Right renal cortex interstitium (tissue), 3 donors: Measurements from ENCODE around the gene CHEK1. TPM values are rescaled to one million over a fixed set of nuclear protein-coding genes. Genes with fewer than 3 reads are reported as not detected.
"Not testable (repeated sequence)": the region's sequence is repeated elsewhere in the genome, so short reads cannot be mapped to it uniquely, and the experiment has no call there.

Source experiments
- DNase-seq, 3 donors: peaks; one replicate each; pipeline ENCODE4 v3.0.0-alpha.2; 2013; ENCODE audit warnings: low read depth in 3 of 3, low spot score in 2 of 3
- polyA plus RNA-seq, 3 donors: library from polyadenylated mRNA; unstranded; fragments of 120-200 nt; gene quantifications; one replicate each; pipeline ENCODE4 v1.2.1, GENCODE V29; 2013; ENCODE audit not compliant: insufficient read length in 3 of 3

Gene CHEK1
- polyA plus RNA-seq = 10 to 100 TPM; 30.1 to 36.2 (median 31.8) TPM

DNA sequence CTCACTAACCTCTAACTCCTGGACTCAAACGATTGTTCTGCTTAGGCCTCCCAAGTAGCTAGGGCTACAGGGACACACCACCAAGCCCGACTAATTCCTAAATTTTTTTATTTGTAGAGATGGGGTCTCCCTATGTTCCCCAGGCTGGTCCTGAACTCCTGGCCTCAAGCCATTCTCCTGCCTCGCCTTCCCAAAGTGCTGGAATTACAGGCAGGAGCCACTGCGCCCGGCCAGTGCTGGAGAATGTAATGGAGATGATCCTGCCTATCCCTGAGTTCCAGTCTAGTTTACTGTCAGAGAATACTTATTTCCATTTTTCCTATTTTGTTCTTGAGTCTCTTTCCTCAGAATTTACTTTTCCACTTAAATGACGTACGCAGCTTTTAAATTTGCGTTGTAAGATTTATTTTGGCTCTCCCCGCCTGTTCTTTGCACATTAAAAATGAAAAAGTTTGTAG is at the start of gene CHEK1:
TSS of gene CHEK1 (plus strand) at position 408 of the 458 bp plus-strand sequence. CDS start 1,606 bp downstream, outside the sequence.
- DNase-seq = no peak

GRCh38 chr11:125577181-125577580 is 47.8 kb upstream of the CHEK1 start:
- not testable (repeated sequence) for DNase-seq

DNA sequence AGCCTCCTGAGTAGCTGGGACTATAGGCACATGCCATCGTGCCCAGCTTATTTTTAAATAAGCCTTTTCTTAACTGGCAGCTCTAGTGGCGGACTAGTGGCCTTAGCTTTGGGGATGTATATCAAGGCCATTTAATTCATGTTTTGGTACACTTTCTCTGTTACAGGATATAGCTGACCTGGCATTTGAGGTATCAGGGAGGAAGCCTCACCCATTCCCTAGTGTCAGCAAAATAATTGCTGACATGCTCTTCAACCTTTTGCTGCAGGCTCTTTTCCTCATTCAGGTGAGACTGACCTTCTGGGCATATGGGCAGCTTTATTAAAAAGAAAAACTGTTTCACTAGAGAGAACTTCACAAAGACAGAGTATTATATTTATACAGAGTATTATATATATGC is 46.2 kb upstream of the CHEK1 start:
- no peak for DNase-seq

DNA sequence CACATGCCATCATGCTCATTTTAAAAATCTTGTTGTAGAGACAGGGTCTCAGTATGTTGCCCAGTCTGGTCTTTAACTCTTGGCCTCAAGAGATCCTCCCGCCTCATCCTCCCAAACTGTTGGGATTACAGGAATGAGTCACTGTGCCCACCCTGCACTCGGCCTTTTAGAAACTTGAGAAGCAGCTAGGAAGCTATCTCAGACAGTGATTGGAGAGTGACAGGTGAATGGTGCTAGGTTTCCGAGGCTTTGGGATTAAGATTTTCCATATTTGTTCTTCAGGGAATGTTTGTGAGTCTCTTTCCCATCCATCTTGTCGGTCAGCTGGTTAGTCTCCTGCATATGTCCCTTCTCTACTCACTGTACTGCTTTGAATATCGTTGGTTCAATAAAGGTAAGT is 45.2 kb upstream of the CHEK1 start:
- no peak for DNase-seq

DNA sequence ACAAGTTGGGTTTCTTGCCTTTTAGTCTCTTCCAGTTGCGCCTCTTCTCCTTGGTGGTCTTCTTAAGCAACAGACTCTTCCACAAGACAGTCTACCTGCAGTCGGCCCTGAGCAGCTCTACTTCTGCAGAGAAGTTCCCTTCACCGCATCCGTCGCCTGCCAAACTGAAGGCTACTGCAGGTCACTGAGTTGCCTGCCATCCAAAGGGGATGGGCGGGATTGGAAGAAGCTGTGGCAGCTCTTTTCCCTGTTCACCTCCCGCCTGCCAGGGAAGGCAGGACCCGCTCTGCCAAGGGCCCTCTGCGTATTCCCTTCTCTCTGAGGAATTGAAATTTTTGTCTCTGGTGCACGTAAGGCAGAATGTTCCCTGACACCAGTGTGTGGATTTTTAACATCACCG is 41.5 kb upstream of the CHEK1 start:
- no peak for DNase-seq

GRCh38 chr11:125585487-125585886 is 39.5 kb upstream of the CHEK1 start:
- DNase-seq = no peak

- DNase-seq = no peak
Measured at GRCh38 chr11:125586623-125587022, 38.3 kb upstream of the CHEK1 start.

DNA sequence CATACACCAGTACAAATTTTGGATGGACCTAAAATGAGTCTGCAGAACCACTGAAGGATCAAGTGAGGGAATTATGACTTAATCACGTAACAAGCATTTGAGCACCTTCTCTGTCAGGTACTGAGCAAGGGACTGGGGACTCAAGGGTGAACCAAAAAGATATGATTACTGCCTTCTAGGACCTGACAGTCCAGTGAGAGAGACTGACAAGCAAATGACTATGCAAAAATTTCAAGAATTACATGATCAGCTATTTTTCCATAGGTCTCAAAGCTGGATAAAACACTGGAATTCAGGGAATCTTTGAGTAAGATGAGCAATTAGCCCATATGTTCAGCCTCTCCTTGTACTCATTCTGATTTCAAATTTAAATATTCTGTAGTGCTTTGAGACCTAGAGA is 37.5 kb upstream of the CHEK1 start:
- DNase-seq = no peak

- no peak for DNase-seq
Measured at GRCh38 chr11:125588505-125588904, 36.5 kb upstream of the CHEK1 start.

GRCh38 chr11:125591649-125592304 is 33.2 kb upstream of the CHEK1 start:
- DNase-seq = peak in 1 of 3 donors; percentile 35

- DNase-seq = peak; percentile 99 to 100 (median 99)
Measured at GRCh38 chr11:125592305-125593113, 32.5 kb upstream of the CHEK1 start, which contains the start of gene STT3A. Gene STT3A (plus strand): TSS chr11:125592852. CDS start chr11:125595916, 3,064 bp downstream.

DNA sequence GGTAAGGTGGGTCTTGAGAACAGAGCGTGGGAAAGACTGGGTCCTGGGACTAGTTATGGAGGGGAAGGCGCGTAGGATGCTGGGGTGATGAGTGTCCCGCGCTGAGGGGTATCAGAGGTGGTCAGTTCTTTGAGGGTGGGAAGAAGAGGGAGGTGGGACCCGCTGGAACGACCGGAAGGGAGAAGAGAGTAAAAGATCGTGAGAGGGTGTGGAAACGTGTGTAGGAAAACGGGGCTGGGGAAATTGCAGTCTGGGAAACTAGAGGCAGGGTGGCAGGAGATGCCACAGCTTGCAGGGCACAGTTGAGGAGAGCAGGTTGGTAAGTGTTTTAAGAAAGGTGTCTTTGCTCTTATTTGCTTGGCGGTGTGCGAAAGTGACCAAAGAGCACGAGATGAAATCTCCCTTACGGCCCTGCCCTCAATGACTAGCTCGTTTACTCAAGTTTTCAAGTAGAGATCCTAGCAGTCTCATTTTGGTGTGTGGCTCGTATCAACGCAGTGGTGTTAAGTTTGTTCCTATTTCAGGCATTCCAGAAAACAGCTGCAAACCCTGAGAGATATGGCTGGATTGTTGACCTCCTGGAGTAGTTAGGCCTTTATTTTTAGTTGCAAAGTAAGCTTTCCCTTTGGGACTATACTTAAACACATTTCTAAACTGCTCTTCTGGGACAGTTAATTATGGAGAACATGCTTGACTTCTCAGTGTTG is 31.7 kb upstream of the CHEK1 start:
- DNase-seq = no peak

GRCh38 chr11:125594958-125595357 is 30.0 kb upstream of the CHEK1 start:
- no peak for DNase-seq

GRCh38 chr11:125600663-125601062 is 24.3 kb upstream of the CHEK1 start:
- DNase-seq = no peak

- DNase-seq = no peak
Measured at GRCh38 chr11:125603207-125603606, 21.8 kb upstream of the CHEK1 start.

- DNase-seq = no peak
Measured at GRCh38 chr11:125605417-125605816, 19.5 kb upstream of the CHEK1 start.

DNA sequence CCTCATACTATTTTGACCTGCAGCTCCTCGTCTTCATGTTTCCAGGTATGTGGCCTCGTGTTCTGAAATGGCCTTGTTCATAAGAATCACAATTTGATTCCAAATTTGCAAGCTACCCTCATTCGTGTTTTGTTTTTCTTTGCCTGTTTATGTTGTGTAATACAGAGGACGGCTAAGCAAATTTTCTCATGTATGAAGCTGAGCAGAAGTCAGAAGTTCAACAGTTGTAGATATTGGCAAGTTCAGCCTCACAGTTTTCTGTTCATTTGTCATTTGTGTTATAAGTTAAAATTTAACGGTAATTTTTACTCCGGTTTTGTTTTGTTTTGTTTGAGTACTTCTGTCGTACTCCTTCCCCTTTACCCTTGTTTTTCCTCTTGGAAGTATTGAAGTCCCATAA is 15.4 kb upstream of the CHEK1 start:
- DNase-seq = no peak

DNA sequence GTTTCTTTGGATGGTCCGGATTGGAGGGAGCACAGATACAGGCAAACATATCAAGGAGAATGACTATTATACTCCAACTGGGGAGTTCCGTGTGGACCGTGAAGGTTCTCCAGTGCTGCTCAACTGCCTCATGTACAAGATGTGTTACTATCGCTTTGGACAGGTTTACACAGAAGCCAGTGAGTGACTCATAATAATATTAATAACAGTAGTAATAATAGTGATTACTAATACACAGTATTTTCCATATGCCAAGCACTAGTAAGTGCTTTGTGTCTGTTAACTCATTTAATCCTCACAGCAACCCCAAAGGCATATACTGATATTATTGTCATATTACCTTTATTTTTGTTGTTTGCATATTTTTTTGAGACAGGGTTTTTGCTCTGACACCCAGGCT is 6.6 kb upstream of the CHEK1 start:
- no peak for DNase-seq

DNA sequence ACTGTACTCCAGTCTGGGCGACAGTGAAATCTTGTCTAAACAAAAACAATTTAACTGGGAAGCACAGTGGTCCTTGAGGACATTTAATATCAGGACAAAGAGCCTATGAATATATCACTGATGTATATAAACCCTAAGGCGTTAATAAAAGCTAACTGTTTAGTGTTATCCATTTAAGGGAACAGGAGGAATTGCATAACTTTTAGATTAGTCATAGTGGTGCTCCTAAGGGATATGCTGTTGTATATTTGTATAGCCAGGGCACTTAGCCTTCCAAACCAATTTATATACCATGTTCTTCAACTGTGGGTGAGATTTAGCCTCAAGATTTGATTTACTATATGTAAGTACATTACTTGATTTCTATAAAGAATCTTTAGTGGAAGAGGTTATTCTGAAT is 3.0 kb upstream of the CHEK1 start:
- DNase-seq = no peak

- no peak for DNase-seq
Measured at GRCh38 chr11:125623064-125623463, 1.9 kb upstream of the CHEK1 start.

- DNase-seq = no peak
Measured at GRCh38 chr11:125625225-125625629, 264 bp downstream of the CHEK1 start.
